Stimulated activated CD8-positive, alpha-beta memory T cell treated with anti-CD3 and anti-CD28 coated beads, Interleukin-4, amount 100 ng/mL, for 4 hours (primary cell): ENCODE measurements around the gene FKBP7.
"Not testable (repeated sequence)": the region's sequence is repeated elsewhere in the genome, so short reads cannot be mapped to it uniquely, and the experiment has no call there.

Experiments
- DNase-seq, 2 donors: peaks; one replicate each; pipeline ENCODE4 v3.0.0-alpha.2; 2020; ENCODE audit warnings: low read depth in 2 of 2, low spot score in 1 of 2

Gene FKBP7

DNA sequence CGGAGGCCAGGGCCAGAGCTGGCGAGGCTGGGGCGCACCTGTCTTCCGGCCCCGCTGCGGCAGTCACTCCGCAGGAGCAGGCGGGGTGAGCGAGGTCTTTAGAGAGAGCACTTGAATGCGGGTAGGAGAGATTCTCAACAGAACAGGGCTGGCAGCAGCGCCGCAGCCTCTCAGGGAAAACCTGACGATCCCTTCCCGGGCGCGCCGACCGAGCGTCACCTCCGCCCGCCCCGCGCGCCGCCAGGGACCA, 28.0 kb downstream of the FKBP7 start:
- DNase-seq: no peak

DNA sequence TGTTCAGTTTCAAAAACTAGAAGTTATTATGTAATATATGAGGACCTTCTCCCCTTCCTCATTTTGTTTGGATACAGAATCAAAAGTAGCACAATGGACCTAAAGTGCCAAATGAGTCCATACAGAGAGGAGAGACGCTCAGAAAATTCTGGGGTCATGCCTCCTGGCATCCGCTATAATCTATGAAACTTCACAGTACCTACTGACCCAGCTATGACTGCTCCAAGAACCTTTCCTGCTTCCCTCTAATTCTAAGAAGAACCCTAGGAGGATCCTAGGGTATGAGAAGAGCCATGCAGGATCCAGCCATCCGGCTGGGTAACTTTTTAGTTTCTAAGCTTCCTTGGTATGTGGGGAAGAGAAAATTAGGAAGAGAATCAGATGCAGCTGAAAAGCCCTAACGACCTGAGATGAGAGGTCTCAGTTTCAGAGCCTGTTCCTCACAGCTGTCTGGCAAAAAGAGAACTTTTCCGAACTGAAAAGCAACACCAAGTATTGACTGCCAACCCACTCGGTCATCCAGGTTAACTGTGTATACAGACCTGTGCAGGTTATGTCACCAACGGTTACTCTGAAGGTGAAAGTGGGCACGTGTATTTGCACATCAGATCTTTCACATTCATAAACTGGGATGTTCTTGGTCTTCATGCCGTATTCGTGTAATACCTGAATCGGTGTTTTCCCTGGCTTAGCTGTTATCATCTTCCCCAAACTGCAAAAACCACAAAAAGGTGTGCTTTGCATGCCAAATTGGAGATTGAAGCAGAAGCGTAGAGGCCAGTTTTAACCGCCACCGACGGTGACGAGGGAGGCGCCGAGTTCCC, 28.5 kb downstream of the FKBP7 start:
- no peak for DNase-seq

DNA sequence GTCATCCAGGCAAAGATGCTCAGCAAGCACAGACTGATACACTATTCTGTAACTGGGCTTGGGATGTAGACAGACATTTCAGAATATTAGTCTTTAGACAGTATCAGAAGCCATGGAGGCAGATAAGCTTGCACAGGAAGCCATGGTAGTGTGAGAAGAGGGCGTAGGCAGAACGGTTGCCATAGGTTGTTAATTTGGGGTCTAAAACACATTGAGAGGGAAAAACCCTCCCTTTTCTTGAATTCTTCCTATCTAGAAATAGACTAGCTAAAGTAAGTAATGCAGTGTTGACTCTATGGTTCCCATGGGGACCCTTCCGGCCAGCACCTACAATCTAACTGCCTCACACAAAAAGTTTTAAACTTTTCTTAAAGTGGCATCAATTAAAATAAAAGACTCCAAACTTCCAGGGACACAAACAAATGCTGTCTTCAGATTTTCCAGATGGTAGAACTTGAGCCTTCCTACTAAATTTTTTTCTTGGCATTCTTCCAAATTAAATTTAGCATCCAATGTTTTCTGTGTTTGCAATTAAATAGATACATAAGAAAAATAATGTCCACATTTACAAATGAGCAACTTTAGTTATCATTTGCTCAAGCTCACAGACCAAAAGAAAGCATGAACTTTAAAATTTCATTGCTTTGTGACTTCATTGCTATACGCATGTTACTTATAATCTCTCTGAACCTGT, 29.3 kb downstream of the FKBP7 start:
- DNase-seq: no peak

DNA sequence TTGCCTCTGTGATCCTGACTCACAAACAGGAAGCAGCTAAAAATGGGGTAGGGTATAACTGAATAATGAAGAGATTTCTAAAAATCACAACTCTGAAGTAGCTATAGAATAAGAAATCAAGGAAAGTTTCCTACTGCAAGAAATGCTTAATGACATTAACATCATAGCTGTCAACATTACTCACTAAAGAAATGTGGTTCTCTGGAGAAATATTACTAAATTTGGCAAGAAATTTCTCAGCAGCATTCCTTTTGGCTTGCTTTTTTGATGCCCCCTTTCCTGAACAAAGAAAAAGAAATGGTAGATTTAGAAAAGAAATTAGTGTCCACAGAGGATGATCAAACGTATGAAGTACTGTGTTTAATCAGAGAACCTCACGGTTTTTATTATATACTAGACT, 37.0 kb downstream of the FKBP7 start:
- no peak for DNase-seq

DNA sequence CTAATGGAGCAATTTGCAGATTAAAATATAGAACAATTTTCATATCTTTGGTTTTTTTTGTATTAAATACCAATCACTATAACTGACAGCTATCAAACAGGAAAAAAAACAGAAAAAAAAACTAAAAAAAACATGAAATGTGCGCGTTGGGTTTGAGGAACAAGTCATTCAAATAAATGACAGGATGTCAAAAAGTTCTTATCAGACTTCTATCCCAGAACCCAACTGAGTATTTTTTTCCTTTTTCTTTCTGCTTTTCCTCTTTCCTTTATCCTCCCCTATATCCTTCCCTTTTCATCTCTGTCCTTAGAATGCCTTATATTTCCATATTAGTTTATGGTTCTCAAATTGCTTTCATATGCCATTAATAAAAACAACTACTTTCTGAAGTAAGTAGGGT, 41.7 kb downstream of the FKBP7 start:
- no peak for DNase-seq

DNA sequence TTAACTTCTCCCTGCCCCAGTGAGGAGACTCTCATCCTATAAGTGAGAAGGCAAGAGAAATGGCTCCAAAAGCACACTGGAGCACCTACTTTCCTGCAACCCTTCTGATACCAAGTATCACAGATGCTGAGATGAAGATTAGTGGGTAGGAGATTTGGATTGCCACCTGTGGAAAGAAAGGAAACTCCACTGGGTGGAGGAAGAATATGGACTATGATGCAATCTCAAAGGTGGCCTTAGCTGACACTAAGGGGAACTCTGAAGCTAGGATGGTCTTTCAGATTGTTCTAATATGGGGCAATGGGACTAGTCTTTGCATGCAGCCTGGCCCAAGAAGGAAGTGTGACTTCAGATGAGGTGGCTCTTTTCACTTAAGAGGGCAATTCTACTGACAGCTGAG, 49.1 kb downstream of the FKBP7 start:
- DNase-seq: no peak

DNA sequence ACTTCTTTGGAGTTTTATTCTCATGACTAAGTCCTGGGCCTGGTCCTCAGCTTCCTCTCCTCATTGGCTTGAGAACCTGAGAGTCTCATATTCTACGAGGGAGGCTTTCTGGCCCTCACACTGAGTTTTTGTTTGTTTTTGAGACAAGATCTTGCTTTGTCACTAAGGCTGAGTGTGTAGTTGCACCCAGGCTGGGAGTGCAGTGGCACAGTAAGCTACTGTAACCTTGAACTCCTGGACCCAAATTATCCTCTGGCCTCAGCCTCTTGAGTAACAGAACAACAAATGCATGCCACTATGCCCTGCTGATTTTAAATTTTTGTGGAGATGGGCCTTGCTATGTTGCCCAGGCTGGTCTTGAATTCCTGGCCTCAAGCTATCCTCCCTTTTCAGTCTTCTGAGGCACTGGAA, 50.0 kb downstream of the FKBP7 start:
- no peak for DNase-seq

DNA sequence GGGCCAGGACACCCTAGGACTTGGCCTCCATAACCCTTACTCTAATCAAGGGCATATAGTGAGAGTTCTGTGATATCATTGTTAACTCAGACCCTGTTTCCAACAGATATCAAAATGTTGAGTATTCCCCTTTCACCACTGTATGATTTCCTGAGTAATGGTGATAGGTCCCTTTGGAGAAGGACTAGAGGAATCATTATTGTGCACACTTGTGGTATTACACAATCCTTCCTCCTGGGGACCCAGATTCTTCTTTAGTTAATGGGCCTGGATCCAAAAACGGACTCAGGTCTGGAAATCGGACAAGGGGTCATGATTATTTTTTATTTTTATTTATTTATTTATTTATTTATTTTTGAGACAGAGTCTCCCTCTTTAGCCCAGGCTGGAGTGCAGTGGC, 50.9 kb downstream of the FKBP7 start:
- DNase-seq: no peak

DNA sequence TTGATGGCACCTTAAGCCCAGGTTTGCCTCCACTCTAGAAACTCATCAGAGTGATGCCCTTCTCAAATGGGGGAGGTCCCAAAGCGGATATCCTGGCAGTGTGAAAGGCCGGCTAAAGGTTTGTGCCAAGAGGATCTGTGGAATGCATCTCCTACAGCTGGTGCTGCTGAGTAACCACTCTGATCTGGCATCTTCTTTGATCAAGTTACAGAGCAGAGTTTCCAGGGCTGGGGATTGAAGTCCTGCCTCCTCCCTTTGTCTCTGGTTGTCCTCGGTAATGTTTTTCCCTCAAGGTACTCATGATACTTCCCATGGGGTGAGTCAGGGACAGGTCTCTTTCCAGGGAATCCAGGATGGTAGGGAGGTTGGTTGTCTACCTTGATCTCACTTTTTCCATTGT, 52.0 kb downstream of the FKBP7 start:
- no peak for DNase-seq

DNA sequence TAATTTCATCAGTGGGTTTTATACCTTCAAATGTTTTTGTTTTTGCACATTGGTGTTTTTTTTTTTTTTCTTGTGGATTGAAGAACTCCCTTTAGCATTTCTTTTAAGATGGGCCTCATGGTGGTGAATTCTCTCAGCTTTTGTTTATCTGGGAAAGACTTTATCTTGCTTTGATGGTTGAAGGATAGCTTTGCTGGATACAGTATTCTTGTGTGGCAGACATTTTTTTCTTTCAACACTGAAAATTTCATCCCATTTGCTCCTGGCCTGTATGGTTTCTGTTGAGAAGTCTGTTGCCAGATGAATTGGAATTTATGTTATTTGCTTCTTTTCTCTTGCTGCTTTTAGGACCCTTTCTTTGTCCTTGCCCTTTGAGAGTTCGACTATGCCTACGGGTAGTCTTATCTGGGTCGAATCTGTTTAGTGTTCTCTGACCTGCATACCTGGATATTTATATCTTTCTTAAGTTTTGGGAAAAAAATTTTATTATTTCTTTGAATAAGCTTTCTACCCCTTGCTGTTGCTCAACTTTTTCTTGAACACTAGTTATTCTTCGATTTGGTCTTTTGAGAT, 53.1 kb downstream of the FKBP7 start:
- no peak for DNase-seq

DNA sequence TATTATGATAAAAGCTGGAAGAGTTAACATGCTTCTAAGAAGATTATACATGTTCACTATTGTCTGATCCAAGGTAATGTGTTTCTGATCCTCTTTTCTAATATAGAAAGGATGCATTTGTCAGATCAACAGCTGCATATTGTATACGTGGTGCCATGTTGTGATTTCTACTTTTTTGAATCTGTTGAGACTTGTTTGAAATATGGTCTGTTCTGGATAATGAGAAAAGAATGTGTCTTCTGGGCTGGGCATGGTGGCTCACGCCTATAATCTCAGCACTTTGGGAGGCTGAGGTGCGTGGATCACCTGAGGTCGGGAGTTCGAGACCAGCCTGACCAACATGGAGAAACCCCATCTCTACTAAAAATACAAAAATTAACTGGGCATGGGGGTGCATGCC, 54.7 kb downstream of the FKBP7 start:
- not testable (repeated sequence) for DNase-seq

DNA sequence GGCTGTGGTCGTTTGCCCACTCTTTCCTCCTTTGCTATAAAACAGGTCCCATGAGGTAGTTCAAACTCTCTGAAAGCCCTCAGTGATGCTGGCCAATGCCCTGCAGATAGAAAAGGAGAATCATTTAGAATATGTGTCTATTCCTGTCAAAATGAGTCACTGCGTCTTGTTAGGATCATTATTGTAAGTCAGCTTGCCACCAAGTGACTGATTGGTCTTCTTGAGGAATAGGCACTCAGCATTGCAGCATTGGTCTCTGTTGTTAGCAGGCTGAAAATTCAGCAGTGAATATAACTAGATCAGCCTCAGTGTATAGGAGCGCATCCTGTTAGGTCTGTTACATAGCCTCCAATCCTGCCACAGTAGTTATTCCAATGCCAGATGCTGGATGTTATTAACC, 56.3 kb downstream of the FKBP7 start:
- no peak for DNase-seq

DNA sequence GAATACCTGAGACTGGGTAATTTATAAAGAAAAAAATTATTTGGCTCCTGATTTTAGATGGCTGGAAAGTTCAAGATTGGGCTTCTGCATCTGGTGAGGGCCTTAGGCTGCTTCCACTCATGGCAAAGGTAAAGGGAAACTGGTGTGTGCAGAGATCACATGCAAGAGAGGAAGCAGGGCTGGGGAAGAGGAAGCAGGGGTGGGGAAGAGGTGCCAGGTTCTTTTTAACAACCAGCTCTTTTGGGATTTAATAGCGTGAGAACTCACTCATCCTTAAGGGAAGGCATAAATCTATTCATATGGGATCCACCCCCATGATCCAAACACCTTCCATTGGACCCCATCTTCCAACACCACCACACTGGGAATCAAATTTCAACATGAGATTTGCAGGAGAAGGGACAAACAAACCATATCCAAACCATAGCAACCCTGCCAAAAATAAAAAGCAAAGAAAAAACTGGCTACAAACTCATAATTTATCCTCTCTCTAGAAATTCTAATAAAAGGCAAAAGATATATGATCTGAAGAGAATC, 57.9 kb downstream of the FKBP7 start:
- DNase-seq: no peak

DNA sequence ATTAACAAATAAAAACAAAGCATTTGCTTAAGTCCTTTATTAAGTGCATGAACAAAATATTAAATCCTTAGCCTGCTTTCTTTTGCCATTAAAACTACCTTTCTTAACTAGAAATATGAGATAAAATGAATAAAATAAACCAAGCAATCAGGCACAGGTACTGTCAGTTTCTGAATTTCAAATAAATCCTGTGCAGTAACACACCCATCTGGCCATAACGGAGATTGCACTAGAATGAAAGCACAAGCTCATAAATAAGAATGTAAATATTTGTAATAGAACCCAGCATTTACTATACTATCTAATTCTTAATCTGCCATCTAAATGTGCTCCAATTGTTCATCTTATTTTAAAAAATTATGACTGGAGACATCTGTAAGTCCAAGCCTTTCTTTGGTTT, 59.3 kb downstream of the FKBP7 start:
- no peak for DNase-seq

DNA sequence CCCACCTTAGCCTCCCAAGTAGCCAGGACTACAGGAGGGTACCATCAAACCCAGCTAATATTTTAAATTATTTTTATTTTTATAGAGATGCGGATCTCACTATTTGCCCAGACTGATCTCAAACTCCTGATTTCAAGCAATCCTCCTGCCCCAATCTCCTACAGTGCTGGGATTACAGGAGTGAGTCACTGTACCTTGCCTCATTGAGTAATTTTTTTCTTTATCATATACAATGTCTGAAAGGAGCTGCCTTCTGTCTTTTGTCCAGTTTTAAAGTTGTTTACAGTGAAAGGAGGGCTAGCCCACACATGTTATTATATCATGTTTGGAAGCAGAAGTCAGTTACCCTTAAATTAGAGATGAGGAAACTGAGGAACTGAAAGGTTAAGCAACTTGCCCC, 60.0 kb downstream of the FKBP7 start:
- no peak for DNase-seq

DNA sequence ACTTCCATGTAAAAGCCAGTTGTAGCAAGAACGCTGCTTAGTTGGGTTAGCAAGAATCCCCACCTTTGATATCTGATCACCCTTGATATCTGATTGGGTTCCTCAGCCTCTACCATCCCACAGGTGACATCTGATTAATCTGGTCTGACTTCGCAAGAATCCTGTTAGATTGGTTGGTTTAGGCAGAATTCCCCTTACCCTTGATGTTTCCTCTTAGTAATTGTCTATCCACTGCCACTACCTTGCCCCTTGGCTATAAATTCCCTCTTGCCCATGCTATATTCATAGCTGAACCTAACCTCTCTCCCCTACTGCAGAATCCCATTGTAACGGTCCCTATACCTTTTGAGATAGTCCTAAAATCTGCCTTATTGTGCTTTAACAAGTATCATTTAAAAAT, 60.5 kb downstream of the FKBP7 start:
- DNase-seq: no peak

DNA sequence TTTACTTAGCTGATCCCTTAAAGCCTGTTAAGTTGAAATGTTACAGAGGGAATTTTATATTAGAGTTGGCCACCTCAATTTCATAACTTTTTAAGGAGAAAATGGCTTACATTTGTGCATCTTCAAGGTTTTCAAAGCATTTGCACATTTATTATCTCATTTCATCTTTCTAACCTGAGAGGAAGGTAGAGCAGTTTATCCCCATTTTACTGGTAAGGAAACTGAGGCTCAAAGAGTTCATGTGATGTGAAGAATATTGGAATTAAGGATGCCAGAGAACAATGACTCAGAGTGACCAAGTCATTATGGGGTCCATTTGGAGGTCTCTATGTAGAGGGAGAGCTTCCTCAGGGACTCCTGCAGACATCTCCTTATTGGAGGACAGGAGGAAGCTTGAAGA, 62.4 kb downstream of the FKBP7 start:
- DNase-seq: no peak

DNA sequence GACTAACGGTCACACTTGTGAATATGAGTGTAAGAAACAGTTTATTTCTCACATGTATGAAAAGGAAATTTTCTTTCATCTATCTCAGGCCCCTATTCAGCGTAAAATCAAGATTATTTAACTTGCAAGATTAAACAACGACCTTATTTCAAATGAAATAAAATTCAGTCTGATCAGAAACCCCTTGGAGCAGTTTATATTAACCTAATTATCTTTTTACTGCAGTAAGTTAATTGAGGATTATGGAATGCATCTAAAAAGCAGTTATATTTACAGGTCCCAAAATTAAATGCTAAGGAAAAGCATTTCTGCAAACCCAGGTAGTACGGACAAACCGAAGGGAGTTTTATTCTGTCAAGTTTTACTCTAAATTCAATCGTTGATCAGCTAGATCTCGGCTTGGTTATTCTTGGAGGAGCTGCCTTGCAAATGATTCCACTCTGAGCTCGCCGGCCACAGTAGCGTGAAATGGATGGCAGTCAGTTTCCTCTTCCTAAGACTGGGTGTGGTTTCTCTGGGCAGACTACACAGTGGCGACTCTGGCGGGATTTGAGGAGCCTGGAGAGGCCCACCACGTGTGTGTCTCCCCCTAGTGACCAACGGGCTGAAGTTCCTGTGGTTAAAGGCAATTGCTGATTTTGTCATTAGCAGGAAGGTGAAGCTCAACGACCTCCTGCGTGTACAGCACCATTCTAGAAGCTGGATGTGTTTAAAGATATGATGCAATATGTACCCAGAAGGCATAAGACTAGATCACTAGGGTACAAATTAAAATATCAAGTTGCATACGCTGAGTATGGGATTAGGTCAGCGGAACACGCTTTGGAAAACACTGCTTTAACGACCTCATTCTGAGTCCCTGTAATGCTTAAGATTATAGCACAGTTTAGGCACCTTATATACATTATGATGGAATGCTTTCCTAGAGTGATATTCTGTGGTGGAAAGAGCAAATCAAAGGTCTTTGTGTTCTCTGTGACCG, 63.8 kb downstream of the FKBP7 start:
- peak; percentile 43 to 48 for DNase-seq
